B cell (primary cell): Measurements from ENCODE around the gene ZNF334.

Experiments used
- CTCF ChIP-seq: fragments of 200-600 bp; IDR thresholded peaks from one replicate; pipeline ENCODE4 v1.8.0; 2022; ENCODE audit warnings: antibody characterized with exemption, mild to moderate bottlenecking
- EZH2 ChIP-seq: IDR thresholded peaks from 2 replicates; pipeline ENCODE4 v1.6.1; 2012; ENCODE audit warnings: borderline replicate concordance, low read depth, mild to moderate bottlenecking, moderate library complexity, low read length; ENCODE audit not compliant: insufficient read depth, poor library complexity, severe bottlenecking

GRCh38 chr20:46545077-46545826 is 31.9 kb upstream of the ZNF334 start:
- TF ChIP-seq CTCF (no peak), EZH2 (no peak)
